GM19351 (cell line): ENCODE data around the gene PPP2R5C.
"Not testable (repeated sequence)": the region's sequence is repeated elsewhere in the genome, so short reads cannot be mapped to it uniquely, and the experiment has no call there.

Source experiments
- ATAC-seq: cut with Tn5 transposase; IDR thresholded peaks from one replicate; pipeline ENCODE4 v1.9.1; 2021; ENCODE audit warnings: mild to moderate bottlenecking, moderate library complexity; ENCODE audit not compliant: unreplicated experiment

PPP2R5C gene

GRCh38 chr14:101780390-101780789 is 18.9 kb downstream of the PPP2R5C start:
- no peak for ATAC-seq

GRCh38 chr14:101780887-101781239 is 19.4 kb downstream of the PPP2R5C start:
- no peak for ATAC-seq

- ATAC-seq: peak; percentile 51
Measured at GRCh38 chr14:101781240-101782061, 19.9 kb downstream of the PPP2R5C start.

DNA sequence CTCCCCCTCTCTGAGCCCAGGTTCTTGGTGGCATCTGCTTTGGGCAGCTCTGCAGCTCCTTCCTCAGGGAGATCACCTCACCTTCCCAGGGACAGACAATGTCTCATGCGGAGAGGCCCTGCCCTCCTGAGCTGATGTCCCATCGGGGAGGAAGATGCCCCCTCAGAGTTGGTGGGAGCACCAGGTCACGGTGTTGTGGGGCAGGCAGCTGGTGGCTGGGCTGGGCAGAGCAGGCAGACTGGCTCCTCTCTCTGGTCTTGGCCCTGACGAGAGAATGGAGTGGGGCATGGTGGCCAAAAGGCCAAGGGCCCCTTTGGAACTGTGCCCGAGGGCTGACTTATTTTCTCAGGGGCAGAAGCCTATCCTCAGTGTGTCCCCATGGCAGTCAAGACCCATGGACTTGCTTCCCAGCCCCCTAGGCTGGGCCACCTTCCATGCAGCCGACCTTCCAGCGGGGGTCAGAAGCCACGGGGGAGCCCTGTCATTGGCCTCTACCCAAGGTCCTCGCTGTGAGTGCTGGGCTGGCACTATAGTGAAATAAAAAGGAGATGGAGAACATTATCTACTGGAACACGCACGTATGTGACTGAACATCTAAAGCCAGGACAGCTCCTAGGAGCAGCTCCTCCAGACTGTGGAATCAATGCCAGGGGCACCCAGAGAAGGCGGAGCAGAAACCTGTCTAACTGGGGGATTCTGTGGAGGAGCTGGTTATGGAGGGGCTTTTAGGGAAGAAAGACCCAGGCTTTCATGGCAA is 21.9 kb downstream of the PPP2R5C start:
- no peak for ATAC-seq

DNA sequence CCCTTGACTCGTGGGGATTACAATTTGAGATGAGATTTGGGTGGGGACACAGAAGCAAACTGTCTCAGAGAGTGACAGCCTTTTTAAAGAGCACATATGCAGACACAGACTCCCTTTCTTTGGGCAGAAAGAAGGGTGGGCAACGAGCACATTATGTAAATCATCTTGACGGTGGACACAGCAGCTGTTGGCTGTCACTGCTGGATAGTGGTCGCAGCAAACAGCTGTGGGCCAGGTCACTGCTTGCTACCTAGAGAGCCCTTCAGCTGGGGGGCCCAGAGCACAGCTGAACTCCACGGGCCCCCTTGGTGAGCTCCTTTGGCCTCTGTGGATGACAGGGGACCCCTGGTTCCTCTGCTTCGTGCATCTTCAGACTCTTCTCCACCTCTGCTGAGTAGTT is 23.1 kb downstream of the PPP2R5C start:
- no peak for ATAC-seq

GRCh38 chr14:101788016-101788635 is 26.6 kb downstream of the PPP2R5C start:
- ATAC-seq: no peak

GRCh38 chr14:101789222-101789621 is 27.7 kb downstream of the PPP2R5C start:
- no peak for ATAC-seq

DNA sequence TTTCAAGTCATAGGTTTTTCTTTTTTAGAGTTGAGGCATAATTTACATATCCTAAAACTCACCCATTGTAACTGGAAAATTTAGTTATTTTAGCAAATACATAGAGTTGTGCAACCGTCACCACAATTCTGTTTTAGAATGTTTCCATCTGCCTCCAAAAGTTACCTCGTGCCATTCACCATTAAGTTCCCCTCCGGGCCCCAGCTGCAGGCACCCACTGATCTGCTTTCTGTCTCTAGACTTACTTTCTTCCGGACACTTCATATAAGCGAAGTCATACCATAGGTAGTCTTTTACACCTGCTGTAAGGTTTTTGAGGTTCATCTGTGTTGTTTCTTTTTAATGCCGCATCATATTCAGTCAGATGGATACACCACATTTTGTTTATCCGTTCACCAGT is 28.7 kb downstream of the PPP2R5C start:
- no peak for ATAC-seq

DNA sequence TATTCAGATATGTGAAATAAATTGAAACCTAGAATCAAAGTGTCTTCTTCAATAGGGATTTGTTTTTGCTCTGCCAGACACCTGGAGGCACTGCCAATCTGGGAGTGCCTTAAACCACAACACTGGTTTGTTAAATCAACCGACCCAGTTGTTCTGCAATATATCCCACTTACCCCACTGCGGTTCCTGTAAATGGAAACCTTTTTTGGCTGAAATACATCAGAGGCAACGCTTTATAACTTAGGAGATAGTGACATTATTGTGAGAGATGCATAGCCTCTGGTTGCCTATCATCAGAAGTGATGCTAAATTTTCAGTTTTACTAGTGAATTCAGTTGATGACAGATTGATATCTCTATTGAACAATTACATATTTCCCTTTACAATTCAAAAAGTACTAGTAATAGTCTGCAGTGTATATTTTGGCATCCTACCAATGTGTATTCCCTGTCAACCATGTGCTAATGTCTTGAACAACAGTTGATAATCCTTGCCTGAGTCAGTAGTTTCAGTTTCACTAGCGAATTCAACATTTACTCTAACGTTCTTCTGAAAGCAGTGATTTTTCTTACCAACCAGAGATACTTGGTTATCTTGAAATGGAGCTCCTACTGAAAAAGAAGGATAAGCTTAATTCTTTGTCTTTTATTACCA is 30.5 kb downstream of the PPP2R5C start:
- peak; percentile 63 for ATAC-seq

DNA sequence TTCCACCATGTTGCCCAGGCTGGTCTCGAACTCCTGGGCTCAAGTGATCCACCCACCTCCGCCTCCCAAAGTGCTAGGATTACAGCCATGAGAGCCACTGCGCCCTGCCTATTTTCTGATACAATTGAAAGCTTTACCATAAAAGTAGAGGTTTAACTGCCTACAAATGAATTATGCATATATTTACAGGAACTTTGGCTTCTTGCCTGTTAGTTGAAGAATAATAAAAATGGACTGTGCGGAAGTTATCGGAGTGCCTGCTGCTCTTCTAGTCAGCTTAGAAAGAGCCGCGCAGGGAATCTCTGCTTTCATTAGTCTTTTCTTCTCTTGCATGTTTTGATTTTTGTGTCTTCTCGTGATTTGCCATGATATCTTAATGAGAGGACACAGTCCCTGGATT is 34.5 kb downstream of the PPP2R5C start:
- no peak for ATAC-seq

DNA sequence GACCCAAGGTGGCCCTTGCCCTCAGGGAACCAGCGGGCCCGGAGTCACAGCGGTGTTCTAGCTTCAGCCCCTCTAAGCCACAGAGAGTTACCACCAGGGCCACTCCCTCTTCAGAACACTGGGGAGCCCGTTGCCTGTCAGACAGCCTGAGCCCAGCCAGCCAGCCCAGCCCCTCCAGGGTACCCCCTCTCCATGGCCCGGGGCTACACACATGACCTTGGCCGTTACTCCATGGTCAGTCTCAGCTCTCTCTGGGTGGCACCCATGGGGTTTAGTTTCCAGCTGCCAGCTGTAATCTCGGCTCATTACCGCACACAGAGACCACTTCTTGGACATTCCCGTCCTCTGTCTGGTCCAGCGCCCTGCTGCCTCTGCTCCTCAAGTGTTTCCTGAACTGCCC is 35.0 kb downstream of the PPP2R5C start:
- ATAC-seq: no peak

DNA sequence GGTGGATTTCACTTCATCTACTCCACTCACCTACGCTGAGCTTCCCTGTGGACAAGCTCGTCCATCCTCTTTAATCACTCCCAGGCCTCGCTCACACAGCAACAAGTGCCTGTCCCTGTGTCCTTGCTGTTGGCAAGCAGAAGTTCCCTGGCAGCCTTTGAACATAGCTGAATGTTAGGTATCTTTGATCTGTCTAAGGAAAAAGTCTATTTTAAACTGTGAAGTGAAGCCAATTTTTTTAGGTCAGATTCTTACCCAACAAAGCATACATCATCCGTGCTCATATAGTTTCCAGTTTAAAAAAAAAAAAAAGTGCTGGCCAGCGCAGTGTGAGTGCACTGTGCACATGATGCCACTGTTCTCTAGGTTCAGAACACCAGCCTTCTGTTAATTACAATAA is 36.3 kb downstream of the PPP2R5C start:
- no peak for ATAC-seq

DNA sequence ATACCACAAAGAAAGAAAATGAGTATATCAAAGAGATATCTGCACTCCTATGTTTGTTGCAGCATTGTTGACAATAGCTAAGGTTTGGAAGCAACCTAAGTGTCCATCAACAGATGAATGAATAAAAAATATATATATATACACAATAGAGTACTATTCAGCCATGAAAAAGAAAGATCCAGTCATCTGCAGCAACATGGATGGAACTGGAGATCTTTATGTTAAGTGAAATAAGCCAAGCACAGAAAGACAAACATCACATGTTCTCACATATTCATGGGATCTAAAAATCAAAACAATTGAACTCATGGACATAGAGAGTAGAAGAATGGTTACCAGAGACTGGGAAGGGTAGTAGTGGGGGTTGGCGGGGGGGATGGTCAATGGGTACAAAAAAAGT is 42.9 kb downstream of the PPP2R5C start:
- ATAC-seq: not testable (repeated sequence)

DNA sequence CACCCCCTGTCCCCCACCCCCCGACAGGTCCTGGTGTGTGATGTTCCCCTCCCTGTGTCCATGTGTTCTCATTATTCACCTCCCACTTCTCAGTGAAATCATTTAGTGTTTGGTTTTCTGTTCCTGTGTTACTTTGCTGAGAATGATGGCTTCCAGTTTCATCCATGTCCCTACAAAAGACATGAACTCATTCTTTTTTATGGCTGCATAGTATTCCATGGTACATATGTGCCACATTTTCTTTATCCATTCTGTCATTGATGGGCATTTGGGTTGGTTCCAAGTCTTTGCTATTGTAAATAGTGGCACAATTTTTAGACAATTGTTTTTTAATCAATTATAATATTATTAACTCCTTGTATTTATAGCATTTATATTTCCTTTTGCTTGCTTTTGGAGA is 44.7 kb downstream of the PPP2R5C start:
- ATAC-seq: not testable (repeated sequence)

- no peak for ATAC-seq
Measured at GRCh38 chr14:101808020-101808641, 46.6 kb downstream of the PPP2R5C start.

GRCh38 chr14:101808894-101809670 is 47.6 kb downstream of the PPP2R5C start:
- no peak for ATAC-seq

GRCh38 chr14:101809671-101810514 is 48.4 kb downstream of the PPP2R5C start:
- peak; percentile 83 for ATAC-seq

- ATAC-seq: no peak
Measured at GRCh38 chr14:101810897-101811621, 49.5 kb downstream of the PPP2R5C start.

DNA sequence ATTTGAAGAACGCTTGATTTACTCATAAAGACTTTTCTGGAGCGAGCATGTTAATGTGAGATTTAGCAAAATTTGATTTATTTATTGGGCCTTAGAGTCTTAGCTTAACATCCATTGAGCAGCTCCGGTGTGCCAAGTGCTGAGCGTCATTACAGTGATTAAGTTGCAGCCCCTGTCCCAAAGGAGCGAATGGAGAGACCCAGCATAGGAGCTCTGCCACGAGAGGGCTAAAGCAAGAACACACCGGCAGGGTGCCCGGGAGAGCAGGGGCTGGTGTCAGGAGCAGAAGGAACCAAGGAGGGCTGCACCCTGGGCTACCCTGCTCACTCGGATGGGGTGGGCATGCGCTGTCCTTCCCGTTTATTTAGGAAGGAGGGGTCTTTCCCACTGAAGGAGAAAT is 50.6 kb downstream of the PPP2R5C start:
- no peak for ATAC-seq
